Measurements from ENCODE around the gene INPP1.

Gene INPP1

DNA sequence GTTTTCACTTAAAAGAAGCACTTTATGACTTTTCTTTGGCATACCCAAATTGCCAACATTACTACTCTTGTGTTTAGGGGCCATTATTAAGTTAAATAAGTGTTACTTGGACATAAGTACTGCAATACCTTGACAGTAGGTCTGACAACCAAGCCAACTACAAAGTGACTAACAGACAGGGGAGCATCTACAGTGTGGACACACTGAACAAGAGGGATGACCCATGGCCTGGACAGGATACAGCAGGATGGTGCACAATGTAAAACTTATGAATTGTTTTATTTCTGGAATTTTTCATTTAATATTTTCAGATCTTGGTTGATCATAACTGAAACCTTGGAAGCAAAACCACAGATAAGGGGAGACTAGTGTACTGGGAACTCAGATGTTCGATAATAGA is 4.0 kb upstream of the INPP1 start:
- TF ChIP-seq RAD21 (IDR thresholded peaks at IDR 0.05; ENCODE audit: low read depth) (no peak), MAX (IDR thresholded peaks at IDR 0.05) (no peak), CREB1 (IDR thresholded peaks at IDR 0.05; ENCODE audit: low read depth) (no peak), TCF12 (IDR thresholded peaks at IDR 0.05; ENCODE audit: low read depth) (no peak), REST (IDR thresholded peaks at IDR 0.05; ENCODE audit: low read depth) (no peak), EP300 (IDR thresholded peaks at IDR 0.05; ENCODE audit: borderline replicate concordance) (no peak), NFIC (IDR thresholded peaks at IDR 0.05) (no peak), ZBTB7A (IDR thresholded peaks at IDR 0.05; ENCODE audit: low read depth) (no peak), YY1 (IDR thresholded peaks at IDR 0.05; ENCODE audit: low read depth) (no peak), EGR1 (IDR thresholded peaks at IDR 0.05) (no peak), CEBPB (IDR thresholded peaks at IDR 0.05) (no peak), TAF1 (IDR thresholded peaks at IDR 0.05; ENCODE audit: low read depth) (no peak), TEAD4 (IDR thresholded peaks at IDR 0.05) (no peak), USF1 (IDR thresholded peaks at IDR 0.05) (no peak), FOXM1 (IDR thresholded peaks at IDR 0.05; ENCODE audit: borderline replicate concordance, low read depth) (no peak)

GRCh38 chr2:190340369-190340768 is 3.0 kb upstream of the INPP1 start:
- TF ChIP-seq FOXM1 (IDR thresholded peaks at IDR 0.05; ENCODE audit: borderline replicate concordance, low read depth) = no peak
- no peak for TF ChIP-seq MAX (IDR thresholded peaks at IDR 0.05)
- TF ChIP-seq USF1 (IDR thresholded peaks at IDR 0.05) = no peak
- TF ChIP-seq EP300 (IDR thresholded peaks at IDR 0.05; ENCODE audit: borderline replicate concordance) = no peak
- TF ChIP-seq RAD21 (IDR thresholded peaks at IDR 0.05; ENCODE audit: low read depth) = no peak
- no peak for TF ChIP-seq CREB1 (IDR thresholded peaks at IDR 0.05; ENCODE audit: low read depth)

DNA sequence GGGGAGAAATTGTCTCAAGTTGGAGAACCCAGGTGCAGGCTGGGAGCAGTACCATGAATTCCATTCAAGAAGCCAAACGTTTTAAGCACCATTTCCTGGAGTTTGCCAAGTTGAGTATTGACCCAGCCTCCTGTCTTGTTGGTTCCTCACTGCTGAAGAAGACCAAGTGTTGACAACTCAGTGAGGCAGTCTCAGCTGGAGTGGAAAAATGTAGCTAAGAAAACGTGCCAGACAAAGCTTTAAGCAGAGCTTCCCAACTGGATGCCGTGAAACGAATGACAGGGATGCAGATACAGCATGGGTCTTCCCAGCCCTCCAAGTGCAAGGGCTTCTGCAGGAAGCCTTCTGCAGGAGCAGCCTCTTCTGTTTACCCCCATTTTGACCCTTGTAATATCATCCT is 778 bp upstream of the INPP1 start:
- TF ChIP-seq TAF1 (IDR thresholded peaks at IDR 0.05; ENCODE audit: low read depth) (no peak), TEAD4 (IDR thresholded peaks at IDR 0.05) (no peak), NFIC (IDR thresholded peaks at IDR 0.05) (no peak), EP300 (IDR thresholded peaks at IDR 0.05; ENCODE audit: borderline replicate concordance) (no peak), TCF12 (IDR thresholded peaks at IDR 0.05; ENCODE audit: low read depth) (no peak), USF1 (IDR thresholded peaks at IDR 0.05) (no peak), RAD21 (IDR thresholded peaks at IDR 0.05; ENCODE audit: low read depth) (no peak), EGR1 (IDR thresholded peaks at IDR 0.05) (no peak), CEBPB (IDR thresholded peaks at IDR 0.05) (no peak), FOXM1 (IDR thresholded peaks at IDR 0.05; ENCODE audit: borderline replicate concordance, low read depth) (no peak), CREB1 (IDR thresholded peaks at IDR 0.05; ENCODE audit: low read depth) (no peak), ZBTB7A (IDR thresholded peaks at IDR 0.05; ENCODE audit: low read depth) (no peak), MAX (IDR thresholded peaks at IDR 0.05) (no peak), REST (IDR thresholded peaks at IDR 0.05; ENCODE audit: low read depth) (no peak)

GRCh38 chr2:190343089-190343535 is 277 bp upstream of the INPP1 start:
- TF ChIP-seq TEAD4 (IDR thresholded peaks at IDR 0.05) (no peak), CREB1 (IDR thresholded peaks at IDR 0.05; ENCODE audit: low read depth) (no peak), REST (IDR thresholded peaks at IDR 0.05; ENCODE audit: low read depth) (no peak), TCF12 (IDR thresholded peaks at IDR 0.05; ENCODE audit: low read depth) (no peak), MAX (IDR thresholded peaks at IDR 0.05) (no peak), ZBTB7A (IDR thresholded peaks at IDR 0.05; ENCODE audit: low read depth) (no peak), TAF1 (IDR thresholded peaks at IDR 0.05; ENCODE audit: low read depth) (no peak), USF1 (IDR thresholded peaks at IDR 0.05) (no peak), FOXM1 (IDR thresholded peaks at IDR 0.05; ENCODE audit: borderline replicate concordance, low read depth) (no peak), EP300 (IDR thresholded peaks at IDR 0.05; ENCODE audit: borderline replicate concordance) (no peak), RAD21 (IDR thresholded peaks at IDR 0.05; ENCODE audit: low read depth) (no peak), NFIC (IDR thresholded peaks at IDR 0.05) (no peak), YY1 (IDR thresholded peaks at IDR 0.05; ENCODE audit: low read depth) (no peak), CEBPB (IDR thresholded peaks at IDR 0.05) (no peak), EGR1 (IDR thresholded peaks at IDR 0.05) (no peak)
